HTERT RPE-1 (cell line): ENCODE results near the gene SLC6A13.
"Not testable (repeated sequence)": the region's sequence is repeated elsewhere in the genome, so short reads cannot be mapped to it uniquely, and the experiment has no call there.

Source experiments
- in situ Hi-C: fragments of 300-500 bp; cut with MboI; formaldehyde crosslinking; loops from 4 replicates; pipeline ENCODE4 v1.14.3; 2020; ENCODE audit warnings: low sequenced_read_pairs

SLC6A13 gene

GRCh38 chr12:265096-265495, 2.5 kb upstream of the SLC6A13 start:
- in situ Hi-C loops, result no loop called here

GRCh38 chr12:264269-264668, 1.6 kb upstream of the SLC6A13 start:
- in situ Hi-C loops, result no loop called here

- in situ Hi-C loops, result no loop called here
Measured at GRCh38 chr12:263574-263973, 938 bp upstream of the SLC6A13 start.

GRCh38 chr12:262113-262512, 523 bp downstream of the SLC6A13 start:
- in situ Hi-C loops, result no loop called here

- in situ Hi-C loops, result no loop called here
Measured at GRCh38 chr12:257521-258321, 4.9 kb downstream of the SLC6A13 start.

- in situ Hi-C loops, result no loop called here
Measured at GRCh38 chr12:256958-257357, 5.7 kb downstream of the SLC6A13 start.

GRCh38 chr12:256225-256624, 6.4 kb downstream of the SLC6A13 start:
- in situ Hi-C loops, result no loop called here

- in situ Hi-C loops, result no loop called here
Measured at GRCh38 chr12:254912-255311, 7.7 kb downstream of the SLC6A13 start.

- in situ Hi-C loops, result no loop called here
Measured at GRCh38 chr12:254039-254438, 8.6 kb downstream of the SLC6A13 start.

- in situ Hi-C loops, result no loop called here
Measured at GRCh38 chr12:253116-253831, 9.4 kb downstream of the SLC6A13 start.

GRCh38 chr12:252636-253035, 10.0 kb downstream of the SLC6A13 start:
- in situ Hi-C loops, result no loop called here

GRCh38 chr12:247271-247670, 15.4 kb downstream of the SLC6A13 start:
- in situ Hi-C loops, result no loop called here

GRCh38 chr12:243381-243780, 19.3 kb downstream of the SLC6A13 start:
- in situ Hi-C loops, result no loop called here

GRCh38 chr12:242496-242895, 20.1 kb downstream of the SLC6A13 start:
- in situ Hi-C loops, result no loop called here

- in situ Hi-C loops, result no loop called here
Measured at GRCh38 chr12:241266-241665, 21.4 kb downstream of the SLC6A13 start.

GRCh38 chr12:240566-240965, 22.1 kb downstream of the SLC6A13 start:
- in situ Hi-C loops, result no loop called here

GRCh38 chr12:238736-239398, 23.8 kb downstream of the SLC6A13 start:
- in situ Hi-C loops, result no loop called here

GRCh38 chr12:238116-238515, 24.5 kb downstream of the SLC6A13 start:
- in situ Hi-C loops, result no loop called here

GRCh38 chr12:237026-237815, 25.4 kb downstream of the SLC6A13 start:
- in situ Hi-C loops, result no loop called here

GRCh38 chr12:236445-236844, 26.2 kb downstream of the SLC6A13 start:
- in situ Hi-C loops, result no loop called here

GRCh38 chr12:235967-236366, 26.7 kb downstream of the SLC6A13 start:
- in situ Hi-C loops, result not testable (repeated sequence)
